ENCODE measurements around the gene HLCS.

HLCS gene

DNA sequence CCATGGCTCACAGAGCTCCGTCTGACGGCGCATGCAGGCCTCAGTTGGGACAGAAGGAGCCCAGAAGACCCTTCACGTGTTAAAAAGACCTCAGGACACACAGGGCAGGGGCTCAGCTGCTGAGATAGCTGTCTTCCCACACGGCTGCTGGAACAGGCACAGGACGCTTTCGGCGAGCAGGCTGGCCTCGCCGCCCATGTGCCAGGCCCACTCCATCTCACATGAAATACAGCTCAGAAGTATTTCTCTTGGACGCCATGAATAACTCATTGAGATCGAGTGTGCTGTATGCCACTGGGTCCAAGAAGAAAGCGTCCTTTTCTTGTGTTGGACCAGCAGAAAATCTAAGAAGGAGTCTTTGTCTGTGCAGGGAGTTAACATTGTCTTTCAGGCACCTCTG is 198.0 kb downstream of the HLCS start:
- H3K4me3 ChIP-seq (ENCODE audit: low read depth in 1 of 2, low read length in 1 of 2): no peak overlapping the region
- no peak overlapping the region for H3K27ac ChIP-seq
- H3K36me3 ChIP-seq: no peaks in the 10 kb centered on the region
- H3K27me3 ChIP-seq: peaks cover 12% of the 10 kb centered on the region
- TF ChIP-seq CTCF (IDR thresholded peaks at IDR 0.05): no peak
- H3K9me3 ChIP-seq: no peaks in the 10 kb centered on the region
- no peaks in the 10 kb centered on the region for H3K4me1 ChIP-seq (ENCODE audit: control insufficient read depth in 1 of 2, insufficient read depth in 1 of 2, low read depth in 1 of 2, low read length in 1 of 2)

- TF ChIP-seq CTCF (IDR thresholded peaks at IDR 0.05): no peak
- peaks cover 12% of the 10 kb centered on the region for H3K27me3 ChIP-seq
- H3K9me3 ChIP-seq: no peaks in the 10 kb centered on the region
- H3K27ac ChIP-seq: no peak overlapping the region
- H3K4me1 ChIP-seq (ENCODE audit: control insufficient read depth in 1 of 2, insufficient read depth in 1 of 2, low read depth in 1 of 2, low read length in 1 of 2): no peaks in the 10 kb centered on the region
- H3K36me3 ChIP-seq: no peaks in the 10 kb centered on the region
- H3K4me3 ChIP-seq (ENCODE audit: low read depth in 1 of 2, low read length in 1 of 2): no peak overlapping the region
Measured at GRCh38 chr21:36767096-36767495, 199.4 kb downstream of the HLCS start.

DNA sequence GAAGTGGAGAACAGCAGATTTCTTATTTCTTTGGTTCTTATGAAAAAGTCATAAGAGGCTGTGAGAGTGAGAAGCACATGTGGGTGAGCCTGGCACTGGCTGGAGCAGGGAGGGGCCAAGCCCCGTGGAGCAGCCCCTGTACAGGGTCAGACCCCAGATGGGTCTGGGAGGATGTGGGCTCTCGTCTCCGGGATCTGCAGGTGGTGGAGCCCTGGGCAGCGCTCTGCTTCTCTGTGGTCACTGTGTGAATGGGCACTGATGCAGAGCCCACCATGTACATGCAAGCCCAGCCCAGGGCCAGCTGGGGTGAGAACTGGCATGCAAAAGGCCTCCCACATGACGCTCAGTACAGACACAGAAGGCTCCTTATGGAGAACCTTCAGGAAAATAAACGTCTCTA is 200.0 kb downstream of the HLCS start:
- Histone ChIP-seq H3K4me3 (ENCODE audit: low read depth in 1 of 2, low read length in 1 of 2) (no peak overlapping the region), H3K4me1 (ENCODE audit: control insufficient read depth in 1 of 2, insufficient read depth in 1 of 2, low read depth in 1 of 2, low read length in 1 of 2) (no peaks in the 10 kb centered on the region), H3K9me3 (no peaks in the 10 kb centered on the region), H3K27me3 (peaks cover 12% of the 10 kb centered on the region), H3K36me3 (no peaks in the 10 kb centered on the region), H3K27ac (no peak overlapping the region)
- TF ChIP-seq CTCF (IDR thresholded peaks at IDR 0.05): no peak

- Histone ChIP-seq H3K4me1 (ENCODE audit: control insufficient read depth in 1 of 2, insufficient read depth in 1 of 2, low read depth in 1 of 2, low read length in 1 of 2) (no peaks in the 10 kb centered on the region), H3K9me3 (no peaks in the 10 kb centered on the region)
Measured at GRCh38 chr21:36765229-36765628, 201.2 kb downstream of the HLCS start.

DNA sequence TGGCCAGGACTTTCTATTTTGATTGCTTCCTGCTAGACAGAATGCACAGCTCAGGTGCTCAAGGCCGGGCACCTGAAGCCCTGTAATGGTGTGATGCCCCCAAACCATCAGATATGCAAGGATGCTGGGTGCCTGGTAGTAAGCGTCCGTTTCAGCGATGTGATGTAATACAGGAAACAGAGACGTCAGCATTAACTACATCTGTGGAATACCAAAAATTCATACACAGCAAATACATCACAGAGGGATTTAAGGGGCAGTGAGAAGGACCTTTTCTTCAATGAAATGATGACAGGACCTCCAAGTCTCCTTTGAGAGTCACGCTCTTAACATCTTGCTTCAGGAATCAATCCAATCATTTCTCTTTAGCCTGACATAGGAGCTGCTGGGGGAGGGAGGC is 203.2 kb downstream of the HLCS start:
- Histone ChIP-seq H3K4me3 (ENCODE audit: low read depth in 1 of 2, low read length in 1 of 2) (no peak overlapping the region), H3K27me3 (peaks cover under 1% of the 10 kb centered on the region), H3K9me3 (no peaks in the 10 kb centered on the region), H3K27ac (no peak overlapping the region), H3K4me1 (ENCODE audit: control insufficient read depth in 1 of 2, insufficient read depth in 1 of 2, low read depth in 1 of 2, low read length in 1 of 2) (no peaks in the 10 kb centered on the region), H3K36me3 (no peaks in the 10 kb centered on the region)
- TF ChIP-seq CTCF (IDR thresholded peaks at IDR 0.05): no peak

More at GRCh38 chr21:36765229-36765628, 201.2 kb downstream of the HLCS start:
- no peaks in the 10 kb centered on the region for H3K36me3 ChIP-seq
- no peak overlapping the region for H3K27ac ChIP-seq
- TF ChIP-seq CTCF (IDR thresholded peaks at IDR 0.05): no peak
- peaks cover 12% of the 10 kb centered on the region for H3K27me3 ChIP-seq
- H3K4me3 ChIP-seq (ENCODE audit: low read depth in 1 of 2, low read length in 1 of 2): no peak overlapping the region

DNA sequence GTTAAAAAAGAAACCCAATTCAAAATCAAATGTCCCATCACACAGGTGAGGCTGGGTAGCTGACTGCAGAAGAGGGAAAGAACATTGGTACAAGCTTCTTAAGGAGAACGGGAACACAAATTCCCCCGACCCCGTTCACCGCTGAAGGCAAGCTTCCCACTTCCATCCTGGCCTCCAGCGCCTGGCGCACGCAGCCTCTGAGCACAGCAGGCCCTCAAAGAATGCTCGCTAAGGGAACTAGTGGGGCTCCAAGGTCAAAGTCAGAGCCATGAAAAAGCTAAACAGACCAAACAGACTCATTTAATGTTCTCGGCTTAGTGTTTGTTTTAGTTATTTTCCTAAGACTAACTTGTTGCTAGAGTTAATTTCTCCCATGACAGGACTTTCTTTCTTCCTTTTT is 203.8 kb downstream of the HLCS start:
- H3K27me3 ChIP-seq: no peaks in the 10 kb centered on the region
- H3K36me3 ChIP-seq: no peaks in the 10 kb centered on the region
- H3K4me3 ChIP-seq (ENCODE audit: low read depth in 1 of 2, low read length in 1 of 2): no peak overlapping the region
- TF ChIP-seq CTCF (IDR thresholded peaks at IDR 0.05): no peak
- no peak overlapping the region for H3K27ac ChIP-seq
- H3K9me3 ChIP-seq: no peaks in the 10 kb centered on the region
- no peaks in the 10 kb centered on the region for H3K4me1 ChIP-seq (ENCODE audit: control insufficient read depth in 1 of 2, insufficient read depth in 1 of 2, low read depth in 1 of 2, low read length in 1 of 2)
